Measurements from ENCODE around the gene STAT1.
"Not testable (repeated sequence)": the region's sequence is repeated elsewhere in the genome, so short reads cannot be mapped to it uniquely, and the experiment has no call there.

The STAT1 gene

GRCh38 chr2:191006297-191006696 is 7.7 kb downstream of the STAT1 start:
- DNase-seq: no peak

GRCh38 chr2:191003405-191004309 is 10.3 kb downstream of the STAT1 start:
- no peak for DNase-seq

GRCh38 chr2:191001624-191002023 is 12.3 kb downstream of the STAT1 start:
- no peak for DNase-seq

- DNase-seq: no peak
These were observed 12.9 kb downstream of the STAT1 start for GRCh38 chr2:191001032-191001431.

GRCh38 chr2:190999949-191000665 is 13.9 kb downstream of the STAT1 start:
- no peak for DNase-seq

- DNase-seq: no peak
These were observed 14.9 kb downstream of the STAT1 start for GRCh38 chr2:190999058-190999457.

GRCh38 chr2:190997526-190998113 is 16.4 kb downstream of the STAT1 start:
- DNase-seq: no peak

GRCh38 chr2:190996947-190997346 is 17.0 kb downstream of the STAT1 start:
- DNase-seq: no peak

GRCh38 chr2:190996338-190996946 is 17.5 kb downstream of the STAT1 start:
- DNase-seq: no peak

- DNase-seq: not testable (repeated sequence)
These were observed 18.7 kb downstream of the STAT1 start for GRCh38 chr2:190995315-190995714.

GRCh38 chr2:190994148-190994547 is 19.8 kb downstream of the STAT1 start:
- DNase-seq: no peak

GRCh38 chr2:190993292-190993643 is 20.7 kb downstream of the STAT1 start:
- DNase-seq: no peak

- DNase-seq: no peak
These were observed 23.8 kb downstream of the STAT1 start for GRCh38 chr2:190990132-190990531.

- no peak for DNase-seq
These were observed 25.1 kb downstream of the STAT1 start for GRCh38 chr2:190988910-190989309.

GRCh38 chr2:190987938-190988337 is 26.0 kb downstream of the STAT1 start:
- DNase-seq: no peak

- no peak for DNase-seq
These were observed 26.9 kb downstream of the STAT1 start for GRCh38 chr2:190987116-190987515.

- DNase-seq: no peak
These were observed 27.6 kb downstream of the STAT1 start for GRCh38 chr2:190986221-190986953.

GRCh38 chr2:190984595-190984994 is 29.4 kb downstream of the STAT1 start:
- DNase-seq: no peak

GRCh38 chr2:190982262-190983034 is 31.5 kb downstream of the STAT1 start:
- no peak for DNase-seq

- DNase-seq: no peak
These were observed 32.2 kb downstream of the STAT1 start for GRCh38 chr2:190981733-190982132.

- no peak for DNase-seq
These were observed 32.6 kb downstream of the STAT1 start for GRCh38 chr2:190981333-190981732.
